HEK293 (cell line): Measurements from ENCODE around the gene JPH3.

Experiments
- CTCF ChIP-seq: fragments of 450-650 bp; formaldehyde crosslinking; IDR thresholded peaks from 2 replicates; pipeline ENCODE4 v1.5.1; 2016; ENCODE audit warnings: missing biosample characterization, missing genetic modification characterization
- MYNN ChIP-seq: fragments of 450-650 bp; formaldehyde crosslinking; IDR thresholded peaks from 2 replicates; pipeline ENCODE4 v1.5.1; 2016; ENCODE audit warnings: missing biosample characterization, missing genetic modification characterization, borderline replicate concordance
- ZNF366 ChIP-seq: fragments of 450-650 bp; formaldehyde crosslinking; conservative IDR thresholded peaks from 2 replicates; pipeline ENCODE4 v1.5.1; 2016; ENCODE audit warnings: missing biosample characterization, missing genetic modification characterization
- ZNF791 ChIP-seq: fragments of 450-650 bp; formaldehyde crosslinking; IDR thresholded peaks from 2 replicates; pipeline ENCODE4 v1.5.1; 2016; ENCODE audit warnings: missing biosample characterization, missing genetic modification characterization

DNA sequence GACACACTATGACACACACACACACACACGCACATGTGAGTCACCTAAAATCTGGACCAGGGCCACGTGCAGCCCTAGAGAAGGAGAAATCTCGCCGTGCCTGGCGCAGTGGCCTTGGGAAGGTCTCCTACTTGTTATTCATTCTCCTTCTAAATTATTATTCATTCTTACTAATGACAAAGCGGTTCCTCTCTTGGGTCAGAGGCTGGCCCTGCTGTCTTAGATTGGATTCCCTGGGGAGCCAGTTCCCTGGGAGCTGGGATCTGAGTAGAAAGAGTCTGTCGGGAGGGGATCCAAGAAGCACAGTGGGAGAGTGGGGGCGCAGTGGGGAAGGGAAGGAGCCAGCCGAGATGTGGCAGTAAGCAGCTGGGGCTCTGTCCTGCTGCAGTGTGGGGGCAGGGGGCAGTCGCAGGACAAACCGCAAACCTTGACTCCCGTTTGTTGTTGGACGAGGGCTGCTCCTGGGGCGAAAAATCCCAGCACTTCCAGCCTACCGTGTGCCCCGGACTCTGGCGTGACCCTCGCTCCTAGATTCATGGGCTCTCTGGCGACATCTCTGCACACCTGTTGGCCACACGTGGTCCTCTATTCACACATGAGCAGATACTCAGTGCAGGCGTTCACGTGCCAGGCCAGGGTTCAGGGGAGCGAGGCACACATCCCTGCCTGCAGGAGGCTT lies 18.7 kb upstream of the JPH3 start:
- TF ChIP-seq MYNN (tag by site-specific recombination) (no peak), CTCF (tag by site-specific recombination) (no peak), ZNF366 (tag by site-specific recombination) (no peak), ZNF791 (tag by site-specific recombination) (no peak)
